ENCODE measurements around the gene YPEL2. TPM values are rescaled to one million over a fixed set of nuclear protein-coding genes. Genes with fewer than 3 reads are reported as not detected.

Gene YPEL2
- total and polyA plus RNA-seq, 2 of the 13 experiments (the other 11 are each of a cell fraction or from before 2014, with no cell fraction given) = 8.5 to 21.1 TPM

DNA sequence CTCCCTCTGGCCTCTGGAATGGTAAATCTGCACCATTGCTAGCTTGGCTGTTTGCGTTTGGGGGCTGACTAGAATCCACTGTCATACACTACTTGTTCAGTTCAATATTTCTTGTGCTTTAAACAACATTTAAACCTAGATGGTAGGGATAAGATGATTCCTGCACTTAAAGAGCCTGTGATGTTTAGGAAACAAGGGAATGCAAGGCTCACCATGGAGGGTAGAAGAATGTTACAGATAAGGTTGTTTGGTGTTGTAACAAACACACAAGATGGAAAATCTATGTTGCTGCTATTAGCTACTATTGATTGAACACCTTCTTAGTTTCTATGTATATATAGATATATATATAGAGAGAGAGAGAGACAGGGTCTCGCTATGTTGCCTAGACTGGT is 31.4 kb downstream of the YPEL2 start:
- intact Hi-C loops (cut with micrococcal nuclease; ENCODE audit: unreplicated experiment) (no loop called here), in situ Hi-C loops (cut with HindIII; ENCODE audit: extremely low pct_ligation_motif_present, low pct_unique_long_range_greater_than_20kb) (no loop called here)
- peaks cover 11% of the 10 kb centered on the region for H3K79me2 ChIP-seq (ENCODE audit: insufficient read depth, low read length)
- CTCF ChIA-PET (ENCODE audit: low intra/inter-chr PET ratio, low total read pairs) = no interaction called here
- POLR2A ChIA-PET = no interaction called here
- H4K20me1 ChIP-seq (ENCODE audit: insufficient read depth, low read length) = no peaks in the 10 kb centered on the region
- WGBS (ENCODE audit: low lambda C conversion rate) = 92% methylated on average over 2 of the region's 2 CpGs
- no peak overlapping the region for H3K4me3 ChIP-seq (replicated peaks in 1 of 3; ENCODE audit: insufficient read depth in 1 of 3, low read depth in 2 of 3, low read length in 3 of 3)
- peaks cover 49% of the 10 kb centered on the region for H3K4me1 ChIP-seq (ENCODE audit: insufficient read depth, low read length)
- no peak for DNase-seq (ENCODE audit: low spot score)
- FAIRE-seq = no peak
- no peak overlapping the region for H3K4me2 ChIP-seq (ENCODE audit: low read depth, low read length)
- BruUV-seq (replicated peaks) = no TSS peak
- H3K9ac ChIP-seq (ENCODE audit: insufficient read depth, low read depth, low read length) = no peak overlapping the region
- H3K27me3 ChIP-seq (ENCODE audit: control insufficient read depth in 1 of 2, insufficient read depth in 2 of 2, low read length in 2 of 2) = no peaks in the 10 kb centered on the region
- TF ChIP-seq HNRNPH1 (optimal IDR thresholded peaks at IDR 0.05; ENCODE audit: low read depth, low read length) (no peak), HNF4A (CRISPR knock-in tag; IDR thresholded peaks at IDR 0.05) (no peak), PHF21A (CRISPR knock-in tag; IDR thresholded peaks at IDR 0.05) (no peak), MIER2 (CRISPR knock-in tag; IDR thresholded peaks at IDR 0.05) (no peak)
- TF ChIP-seq, protein P1, sequence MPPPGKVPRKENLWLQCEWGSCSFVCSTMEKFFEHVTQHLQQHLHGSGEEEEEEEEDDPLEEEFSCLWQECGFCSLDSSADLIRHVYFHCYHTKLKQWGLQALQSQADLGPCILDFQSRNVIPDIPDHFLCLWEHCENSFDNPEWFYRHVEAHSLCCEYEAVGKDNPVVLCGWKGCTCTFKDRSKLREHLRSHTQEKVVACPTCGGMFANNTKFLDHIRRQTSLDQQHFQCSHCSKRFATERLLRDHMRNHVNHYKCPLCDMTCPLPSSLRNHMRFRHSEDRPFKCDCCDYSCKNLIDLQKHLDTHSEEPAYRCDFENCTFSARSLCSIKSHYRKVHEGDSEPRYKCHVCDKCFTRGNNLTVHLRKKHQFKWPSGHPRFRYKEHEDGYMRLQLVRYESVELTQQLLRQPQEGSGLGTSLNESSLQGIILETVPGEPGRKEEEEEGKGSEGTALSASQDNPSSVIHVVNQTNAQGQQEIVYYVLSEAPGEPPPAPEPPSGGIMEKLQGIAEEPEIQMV (CRISPR knock-in tag; IDR thresholded peaks at IDR 0.05; ENCODE audit: low read depth) = no peak
- TF ChIP-seq, protein P2, sequence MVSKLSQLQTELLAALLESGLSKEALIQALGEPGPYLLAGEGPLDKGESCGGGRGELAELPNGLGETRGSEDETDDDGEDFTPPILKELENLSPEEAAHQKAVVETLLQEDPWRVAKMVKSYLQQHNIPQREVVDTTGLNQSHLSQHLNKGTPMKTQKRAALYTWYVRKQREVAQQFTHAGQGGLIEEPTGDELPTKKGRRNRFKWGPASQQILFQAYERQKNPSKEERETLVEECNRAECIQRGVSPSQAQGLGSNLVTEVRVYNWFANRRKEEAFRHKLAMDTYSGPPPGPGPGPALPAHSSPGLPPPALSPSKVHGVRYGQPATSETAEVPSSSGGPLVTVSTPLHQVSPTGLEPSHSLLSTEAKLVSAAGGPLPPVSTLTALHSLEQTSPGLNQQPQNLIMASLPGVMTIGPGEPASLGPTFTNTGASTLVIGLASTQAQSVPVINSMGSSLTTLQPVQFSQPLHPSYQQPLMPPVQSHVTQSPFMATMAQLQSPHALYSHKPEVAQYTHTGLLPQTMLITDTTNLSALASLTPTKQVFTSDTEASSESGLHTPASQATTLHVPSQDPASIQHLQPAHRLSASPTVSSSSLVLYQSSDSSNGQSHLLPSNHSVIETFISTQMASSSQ (IDR thresholded peaks at IDR 0.05; ENCODE audit: low read depth) = no peak
- TF ChIP-seq, protein P2 (CRISPR knock-in tag; IDR thresholded peaks at IDR 0.05; ENCODE audit: borderline replicate concordance) = no peak
- TF ChIP-seq, protein P3, sequence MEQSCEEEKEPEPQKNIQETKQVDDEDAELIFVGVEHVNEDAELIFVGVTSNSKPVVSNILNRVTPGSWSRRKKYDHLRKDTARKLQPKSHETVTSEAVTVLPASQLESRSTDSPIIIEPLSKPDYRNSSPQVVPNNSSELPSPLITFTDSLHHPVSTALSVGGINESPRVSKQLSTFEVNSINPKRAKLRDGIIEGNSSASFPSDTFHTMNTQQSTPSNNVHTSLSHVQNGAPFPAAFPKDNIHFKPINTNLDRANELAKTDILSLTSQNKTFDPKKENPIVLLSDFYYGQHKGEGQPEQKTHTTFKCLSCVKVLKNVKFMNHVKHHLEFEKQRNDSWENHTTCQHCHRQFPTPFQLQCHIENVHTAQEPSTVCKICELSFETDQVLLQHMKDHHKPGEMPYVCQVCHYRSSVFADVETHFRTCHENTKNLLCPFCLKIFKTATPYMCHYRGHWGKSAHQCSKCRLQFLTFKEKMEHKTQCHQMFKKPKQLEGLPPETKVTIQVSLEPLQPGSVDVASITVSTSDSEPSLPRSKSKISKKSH (CRISPR knock-in tag; IDR thresholded peaks at IDR 0.05; ENCODE audit: borderline replicate concordance) = no peak
- H3K27ac ChIP-seq (ENCODE audit: extremely low read length, insufficient read depth, low read length) = no peak overlapping the region
- ATAC-seq = no peak
- no peaks in the 10 kb centered on the region for H3K9me3 ChIP-seq (ENCODE audit: low read length)
- no peak overlapping the region for H2AFZ ChIP-seq (ENCODE audit: low read length)
- peaks cover 2 to 7% of the 10 kb centered on the region in 2 experiments; a peak in 3 of 5 replicates for H3K36me3 ChIP-seq (replicated peaks in 1 of 2; ENCODE audit: control insufficient read depth in 1 of 2, insufficient read depth in 2 of 2, low read length in 2 of 2)
